ENCODE data around the gene CSDE1. TPM values are rescaled to one million over a fixed set of nuclear protein-coding genes. Genes with fewer than 3 reads are reported as not detected.

CSDE1 gene
- total RNA-seq, 1 donor, result 921 TPM

DNA sequence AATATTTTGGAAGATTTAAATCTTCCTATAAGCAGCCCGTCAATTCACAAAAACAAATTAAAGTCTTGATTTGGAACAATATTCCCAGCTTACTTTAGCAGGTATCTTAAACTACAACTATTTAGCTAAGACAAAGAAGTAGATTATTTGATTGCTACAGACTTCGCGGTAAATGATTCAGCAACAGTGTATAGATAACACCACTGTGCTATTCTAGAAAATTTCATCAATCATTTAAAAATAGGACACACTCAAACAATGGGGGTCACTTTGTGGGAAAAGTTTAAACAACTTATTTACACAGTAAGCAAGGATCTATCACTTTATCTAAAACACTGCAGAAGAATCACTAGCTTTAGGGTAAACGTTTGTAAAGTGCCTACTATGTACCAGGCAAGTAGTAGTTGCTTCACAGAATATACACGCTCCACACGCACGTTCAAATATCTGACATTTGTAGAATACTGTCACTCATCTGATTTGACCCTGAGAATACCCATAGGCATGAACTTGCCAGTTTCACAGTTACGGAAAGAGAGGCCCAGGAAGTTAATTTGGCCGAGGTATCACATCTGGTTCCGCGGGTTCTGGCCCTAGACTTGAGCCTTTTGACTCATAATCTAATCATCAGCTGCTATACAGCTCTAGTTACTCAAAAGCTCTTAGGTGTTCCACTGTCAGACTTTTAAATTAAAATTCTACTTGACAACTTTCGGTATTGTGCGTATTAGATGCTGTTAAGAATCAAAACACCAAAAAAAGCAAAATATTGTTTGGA, 88.8 kb downstream of the CSDE1 start:
- peak overlapping the region; percentile 57 for H3K4me3 ChIP-seq (ENCODE audit: low read length)
- H3K4me1 ChIP-seq (ENCODE audit: insufficient read depth, low read length), result peaks cover 11% of the 10 kb centered on the region
- H3K27me3 ChIP-seq (ENCODE audit: insufficient read depth, low read length), result peaks cover 16% of the 10 kb centered on the region
- no peaks in the 10 kb centered on the region for H3K9me3 ChIP-seq (ENCODE audit: low read depth, low read length)

DNA sequence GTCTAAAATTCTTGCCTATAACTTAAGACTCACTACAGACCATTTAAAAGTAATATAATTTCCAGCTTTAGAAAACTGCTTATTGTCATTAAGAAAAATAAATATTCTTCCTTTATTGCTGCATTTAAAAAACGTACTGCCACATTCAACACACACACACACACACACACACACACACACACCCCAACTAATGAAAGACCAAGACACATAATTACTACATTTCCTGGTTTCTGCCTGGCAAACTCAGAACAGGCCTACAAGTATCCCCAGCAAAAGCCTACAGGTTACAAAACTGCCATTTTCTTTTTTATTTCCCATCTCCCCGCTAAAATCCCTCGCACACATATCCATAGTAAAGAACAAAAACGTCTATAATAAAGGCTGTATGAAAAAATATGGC, 89.4 kb downstream of the CSDE1 start:
- Histone ChIP-seq H3K4me3 (ENCODE audit: low read length) (no peak overlapping the region), H3K27me3 (ENCODE audit: insufficient read depth, low read length) (peaks cover 16% of the 10 kb centered on the region), H3K9me3 (ENCODE audit: low read depth, low read length) (no peaks in the 10 kb centered on the region), H3K4me1 (ENCODE audit: insufficient read depth, low read length) (peaks cover 11% of the 10 kb centered on the region)

DNA sequence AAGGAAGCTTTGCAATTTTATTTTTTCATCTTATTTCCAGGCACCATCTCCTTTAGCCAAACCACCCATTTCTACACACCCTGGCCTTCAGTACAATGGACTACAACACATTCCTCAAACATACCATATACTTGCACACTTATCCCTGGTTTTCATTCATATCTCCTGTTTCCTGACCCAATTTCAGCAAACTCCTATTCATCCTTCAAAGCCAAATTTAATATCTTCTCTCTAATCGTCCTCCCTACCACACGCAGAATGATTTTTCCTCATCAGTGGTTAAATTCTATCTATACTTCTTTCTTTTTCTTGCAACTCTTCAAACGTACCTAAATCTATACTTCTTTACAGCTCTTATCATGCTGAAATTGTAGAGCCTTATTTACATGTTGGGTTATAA, 90.8 kb downstream of the CSDE1 start:
- H3K9me3 ChIP-seq (ENCODE audit: low read depth, low read length), result no peaks in the 10 kb centered on the region
- peaks cover 14% of the 10 kb centered on the region for H3K27me3 ChIP-seq (ENCODE audit: insufficient read depth, low read length)
- no peak overlapping the region for H3K4me3 ChIP-seq (ENCODE audit: low read length)
- H3K4me1 ChIP-seq (ENCODE audit: insufficient read depth, low read length), result peaks cover 11% of the 10 kb centered on the region

Other genes with a start within 250 kb of the CSDE1 start
- gene TRIM33, start 246.8 kb downstream of the CSDE1 start, total RNA-seq, result 66.4 TPM
- gene BCAS2, start 176.4 kb downstream of the CSDE1 start, total RNA-seq, result 91.3 TPM
- gene DENND2C, start 87.9 kb downstream of the CSDE1 start, total RNA-seq, result 2.8 TPM
- not detected for gene AMPD1, start 62.4 kb downstream of the CSDE1 start, total RNA-seq
- gene NRAS, start 41.2 kb downstream of the CSDE1 start, total RNA-seq, result 77.6 TPM
- gene SIKE1, start 22.7 kb upstream of the CSDE1 start, total RNA-seq, result 38.6 TPM
- gene SYCP1, start 96.9 kb upstream of the CSDE1 start, total RNA-seq, result not detected

All from mononuclear cell (primary cell).